ENCODE data around the gene EHD1. TPM values are rescaled to one million over a fixed set of nuclear protein-coding genes. Genes with fewer than 3 reads are reported as not detected.

The EHD1 gene
- polyA plus RNA-seq, 2 of the 4 experiments (the other 2 are of a cell fraction): 25.9 to 37.8 TPM

DNA sequence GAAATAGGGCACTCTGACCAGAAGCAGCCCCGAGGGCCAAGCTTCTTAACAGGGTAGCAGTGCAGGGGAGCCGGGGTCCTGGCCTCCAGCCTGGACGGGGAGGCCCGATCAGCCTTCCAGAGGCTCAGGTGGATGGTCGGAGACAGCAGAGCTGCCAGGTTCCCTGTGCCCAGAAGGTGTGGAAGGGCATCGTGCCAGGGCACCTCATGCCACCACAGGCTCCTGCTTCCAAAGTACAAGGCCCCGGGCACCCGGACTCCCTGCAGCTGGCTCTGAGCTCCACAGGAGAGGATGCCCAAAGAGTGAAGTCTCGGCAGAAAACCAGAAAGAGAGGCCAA lies 14.3 kb downstream of the EHD1 start (continued):
- TF ChIP-seq, protein P1, sequence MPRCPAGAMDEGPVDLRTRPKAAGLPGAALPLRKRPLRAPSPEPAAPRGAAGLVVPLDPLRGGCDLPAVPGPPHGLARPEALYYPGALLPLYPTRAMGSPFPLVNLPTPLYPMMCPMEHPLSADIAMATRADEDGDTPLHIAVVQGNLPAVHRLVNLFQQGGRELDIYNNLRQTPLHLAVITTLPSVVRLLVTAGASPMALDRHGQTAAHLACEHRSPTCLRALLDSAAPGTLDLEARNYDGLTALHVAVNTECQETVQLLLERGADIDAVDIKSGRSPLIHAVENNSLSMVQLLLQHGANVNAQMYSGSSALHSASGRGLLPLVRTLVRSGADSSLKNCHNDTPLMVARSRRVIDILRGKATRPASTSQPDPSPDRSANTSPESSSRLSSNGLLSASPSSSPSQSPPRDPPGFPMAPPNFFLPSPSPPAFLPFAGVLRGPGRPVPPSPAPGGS (IDR thresholded peaks at IDR 0.05): no peak
- TF ChIP-seq MAFK (IDR thresholded peaks at IDR 0.05; ENCODE audit: partially characterized antibody): no peak

DNA sequence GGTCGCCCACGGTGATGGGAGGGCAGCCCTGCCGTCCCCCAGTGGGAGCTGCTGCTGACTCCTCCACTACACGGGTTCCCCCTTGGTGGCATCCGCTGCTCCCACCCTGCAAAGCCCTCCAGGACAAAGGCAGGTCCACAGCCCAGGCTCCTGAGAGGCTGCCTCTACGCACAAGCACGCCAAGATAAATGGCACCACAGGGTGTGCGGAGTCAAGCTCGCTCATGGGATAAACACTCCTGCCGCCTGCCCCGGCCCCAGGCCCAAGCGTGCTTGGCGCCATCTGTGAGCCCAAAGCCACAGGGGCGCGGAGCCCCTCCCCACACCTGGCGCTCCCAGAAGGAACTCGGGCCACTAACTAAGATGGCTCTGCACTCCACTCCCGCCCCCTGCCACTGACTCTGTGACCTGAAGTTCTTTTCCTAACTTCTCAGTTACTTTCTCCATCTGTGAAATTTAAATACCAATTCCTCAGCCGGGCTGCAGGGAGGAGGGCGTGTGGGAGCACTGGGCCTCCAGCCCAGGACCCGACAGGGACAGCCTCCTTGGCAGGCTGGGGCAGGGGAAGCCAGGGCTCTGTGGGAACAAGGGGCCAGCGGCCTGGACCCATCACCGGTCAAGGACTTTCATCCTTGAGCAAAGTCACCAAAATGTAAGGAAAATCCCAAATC lies 14.9 kb downstream of the EHD1 start:
- CTCF ChIA-PET: interaction anchor here (0.7 to 39.4 kb wide), 4 partner anchors 16 to 151 kb away, joined by 3 to 1607 read pairs (median 232); partner anchors contain the start of genes ARL2, CDC42BPG and EHD1
- Histone ChIP-seq H3K9me3 (no peaks in the 10 kb centered on the region), H3K4me3 (no peak overlapping the region), H3K4me2 (no peak overlapping the region), H3K4me1 (peaks cover 43% of the 10 kb centered on the region), H3K27ac (peak overlapping the region in 1 of 2 experiments; percentile 73; a peak in 3 of 6 replicates)
- WGBS (ENCODE audit: missing lambda C conversion rate): 94% methylated on average over 20 of the region's 23 CpGs
- POLR2A ChIA-PET: interaction anchor here (1.3 kb wide), 1 partner anchor 14 kb away, joined by 5 read pairs; no protein-coding TSS in a partner anchor
- ATAC-seq (no peak), DNase-seq (ENCODE audit: low read depth in 1 of 2, low spot score in 1 of 2) (no peak), FAIRE-seq (no peak)
- no peak for TF ChIP-seq SREBF2 (IDR thresholded peaks at IDR 0.05)
- TF ChIP-seq CBX8 (IDR thresholded peaks at IDR 0.05): no peak
- no peak for TF ChIP-seq FOSL2 (IDR thresholded peaks at IDR 0.05)
- no peak for TF ChIP-seq FOSL2 (CRISPR knock-in tag; IDR thresholded peaks at IDR 0.05)
- no peak for TF ChIP-seq TFCP2L1 (CRISPR knock-in tag; IDR thresholded peaks at IDR 0.05)
- TF ChIP-seq JUNB (IDR thresholded peaks at IDR 0.05): no peak
- no peak for TF ChIP-seq RARB (CRISPR knock-in tag; IDR thresholded peaks at IDR 0.05)

DNA sequence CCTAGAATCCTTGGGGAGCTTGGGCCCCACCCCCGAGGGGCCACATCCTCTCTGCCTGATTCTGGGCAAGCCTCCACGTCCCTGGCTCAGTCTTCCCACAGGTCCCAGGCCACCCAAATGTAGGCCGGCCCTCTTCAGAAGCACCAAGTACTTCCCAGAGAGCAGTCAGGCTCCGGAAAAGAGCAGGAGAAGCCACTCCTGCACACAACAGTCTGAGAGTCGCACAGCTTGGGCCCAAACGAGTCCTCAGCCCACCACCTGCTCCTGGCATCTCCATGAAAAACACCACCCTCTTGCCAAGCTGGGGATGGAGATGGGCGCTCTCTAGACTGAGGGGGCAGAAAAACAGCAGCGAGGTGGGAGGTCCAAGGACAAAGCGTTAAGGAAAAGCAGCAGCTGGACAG lies 15.4 kb downstream of the EHD1 start:
- peak overlapping the region in 1 of 2 experiments; percentile 73; a peak in 3 of 6 replicates for H3K27ac ChIP-seq
- ChIA-PET POLR2A (interaction anchor here (1.3 kb wide), 1 partner anchor 15 kb away, joined by 5 read pairs; no protein-coding TSS in a partner anchor), CTCF (interaction anchor here (1.2 to 39.4 kb wide), 3 partner anchors 15 to 59 kb away, joined by 3 to 1607 read pairs (median 462); partner anchors contain the start of genes CDC42BPG and EHD1)
- no peak overlapping the region for H3K4me3 ChIP-seq
- TF ChIP-seq HOXA7 (CRISPR knock-in tag; IDR thresholded peaks at IDR 0.05) (no peak), MAFK (IDR thresholded peaks at IDR 0.05; ENCODE audit: partially characterized antibody) (no peak), POLR2AphosphoS2 (conservative IDR thresholded peaks at IDR 0.05; ENCODE audit: low read length) (no peak), FOSB (CRISPR knock-in tag; IDR thresholded peaks at IDR 0.05) (no peak), MYC (IDR thresholded peaks at IDR 0.05; ENCODE audit: borderline replicate concordance, low read length) (no peak), TP53 (CRISPR knock-in tag; IDR thresholded peaks at IDR 0.05) (no peak), CBX8 (IDR thresholded peaks at IDR 0.05) (no peak), RNF2 (IDR thresholded peaks at IDR 0.05; ENCODE audit: borderline replicate concordance, low read depth) (no peak), MAZ (IDR thresholded peaks at IDR 0.05; ENCODE audit: borderline replicate concordance, low read depth, low read length) (no peak), FOXS1 (CRISPR knock-in tag; IDR thresholded peaks at IDR 0.05) (no peak), RCOR1 (IDR thresholded peaks at IDR 0.05; ENCODE audit: low read depth, low read length) (no peak), ESRRA (IDR thresholded peaks at IDR 0.05; ENCODE audit: borderline replicate concordance, low read length) (no peak), EHMT2 (IDR thresholded peaks at IDR 0.05; ENCODE audit: low read depth) (no peak), RAD21 (conservative IDR thresholded peaks at IDR 0.05 in 1 of 2, IDR thresholded peaks at IDR 0.05 in 1 of 2) (no peak), KDM1A (IDR thresholded peaks at IDR 0.05; ENCODE audit: low read depth) (no peak)
- TF ChIP-seq, protein P2, sequence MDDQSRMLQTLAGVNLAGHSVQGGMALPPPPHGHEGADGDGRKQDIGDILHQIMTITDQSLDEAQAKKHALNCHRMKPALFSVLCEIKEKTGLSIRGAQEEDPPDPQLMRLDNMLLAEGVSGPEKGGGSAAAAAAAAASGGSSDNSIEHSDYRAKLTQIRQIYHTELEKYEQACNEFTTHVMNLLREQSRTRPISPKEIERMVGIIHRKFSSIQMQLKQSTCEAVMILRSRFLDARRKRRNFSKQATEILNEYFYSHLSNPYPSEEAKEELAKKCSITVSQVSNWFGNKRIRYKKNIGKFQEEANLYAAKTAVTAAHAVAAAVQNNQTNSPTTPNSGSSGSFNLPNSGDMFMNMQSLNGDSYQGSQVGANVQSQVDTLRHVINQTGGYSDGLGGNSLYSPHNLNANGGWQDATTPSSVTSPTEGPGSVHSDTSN (IDR thresholded peaks at IDR 0.05): no peak
- TF ChIP-seq, protein P3, sequence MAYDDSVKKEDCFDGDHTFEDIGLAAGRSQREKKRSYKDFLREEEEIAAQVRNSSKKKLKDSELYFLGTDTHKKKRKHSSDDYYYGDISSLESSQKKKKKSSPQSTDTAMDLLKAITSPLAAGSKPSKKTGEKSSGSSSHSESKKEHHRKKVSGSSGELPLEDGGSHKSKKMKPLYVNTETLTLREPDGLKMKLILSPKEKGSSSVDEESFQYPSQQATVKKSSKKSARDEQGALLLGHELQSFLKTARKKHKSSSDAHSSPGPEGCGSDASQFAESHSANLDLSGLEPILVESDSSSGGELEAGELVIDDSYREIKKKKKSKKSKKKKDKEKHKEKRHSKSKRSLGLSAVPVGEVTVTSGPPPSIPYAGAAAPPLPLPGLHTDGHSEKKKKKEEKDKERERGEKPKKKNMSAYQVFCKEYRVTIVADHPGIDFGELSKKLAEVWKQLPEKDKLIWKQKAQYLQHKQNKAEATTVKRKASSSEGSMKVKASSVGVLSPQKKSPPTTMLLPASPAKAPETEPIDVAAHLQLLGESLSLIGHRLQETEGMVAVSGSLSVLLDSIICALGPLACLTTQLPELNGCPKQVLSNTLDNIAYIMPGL (CRISPR knock-in tag; IDR thresholded peaks at IDR 0.05; ENCODE audit: borderline replicate concordance): no peak
- TF ChIP-seq, protein P4, sequence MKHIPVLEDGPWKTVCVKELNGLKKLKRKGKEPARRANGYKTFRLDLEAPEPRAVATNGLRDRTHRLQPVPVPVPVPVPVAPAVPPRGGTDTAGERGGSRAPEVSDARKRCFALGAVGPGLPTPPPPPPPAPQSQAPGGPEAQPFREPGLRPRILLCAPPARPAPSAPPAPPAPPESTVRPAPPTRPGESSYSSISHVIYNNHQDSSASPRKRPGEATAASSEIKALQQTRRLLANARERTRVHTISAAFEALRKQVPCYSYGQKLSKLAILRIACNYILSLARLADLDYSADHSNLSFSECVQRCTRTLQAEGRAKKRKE (CRISPR knock-in tag; IDR thresholded peaks at IDR 0.05; ENCODE audit: low read depth): no peak
- ATAC-seq (no peak), DNase-seq (ENCODE audit: low read depth in 1 of 2, low spot score in 1 of 2) (no peak), FAIRE-seq (no peak)
- peaks cover 37% of the 10 kb centered on the region for H3K4me1 ChIP-seq
- no peak overlapping the region for H3K4me2 ChIP-seq
- H3K9me3 ChIP-seq: no peaks in the 10 kb centered on the region
- 78% methylated on average over 9 of the region's 9 CpGs for WGBS (ENCODE audit: missing lambda C conversion rate)

Measured in A549 (cell line).